ENCODE results near the gene TRABD.
"Not testable (repeated sequence)": the region's sequence is repeated elsewhere in the genome, so short reads cannot be mapped to it uniquely, and the experiment has no call there.

Gene TRABD

GRCh38 chr22:50189849-50190181 is 4.1 kb downstream of the TRABD start:
- FAIRE-seq = no peak

GRCh38 chr22:50190182-50190940 is 4.6 kb downstream of the TRABD start:
- no peak for FAIRE-seq

DNA sequence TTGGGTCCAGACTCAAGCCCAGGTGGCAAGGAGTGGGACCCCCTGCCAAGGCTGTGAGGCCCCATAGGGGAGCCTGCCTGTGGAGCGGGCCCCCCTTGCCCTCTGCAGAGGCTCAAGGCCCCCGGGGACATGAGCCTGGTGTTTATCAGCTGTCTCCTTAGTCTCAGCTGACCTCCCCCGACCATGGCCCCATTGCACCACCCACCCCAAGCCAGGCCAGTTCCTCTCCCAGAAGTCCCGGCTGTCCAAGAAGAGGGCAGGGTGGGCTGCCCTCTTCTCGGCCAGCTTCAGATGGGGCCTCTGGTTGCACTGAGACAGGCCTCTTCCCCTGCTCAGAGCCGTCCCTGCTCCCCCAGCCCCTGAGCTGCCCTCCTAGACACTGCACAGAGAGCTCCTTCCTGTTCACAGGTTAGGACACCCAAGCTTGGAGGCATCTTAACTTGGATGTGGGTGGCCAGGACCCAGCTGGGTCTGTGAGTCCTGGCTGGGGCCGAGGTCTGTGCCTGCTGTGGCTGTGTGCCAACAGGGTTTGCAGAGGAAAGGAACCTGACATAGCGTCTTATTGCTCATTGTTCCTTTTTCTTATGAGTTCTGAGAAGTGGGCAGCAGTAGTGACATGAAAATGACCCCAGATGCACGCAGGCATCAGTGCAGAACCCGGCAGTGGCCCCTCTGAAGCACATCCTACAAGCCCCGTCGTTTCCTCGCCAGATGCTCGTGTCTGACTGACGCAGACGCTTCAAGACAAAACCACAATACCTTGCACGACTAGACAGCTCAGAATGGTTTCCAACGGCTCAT is 5.4 kb downstream of the TRABD start:
- FAIRE-seq = no peak

GRCh38 chr22:50192436-50193204 is 6.9 kb downstream of the TRABD start:
- FAIRE-seq = no peak

DNA sequence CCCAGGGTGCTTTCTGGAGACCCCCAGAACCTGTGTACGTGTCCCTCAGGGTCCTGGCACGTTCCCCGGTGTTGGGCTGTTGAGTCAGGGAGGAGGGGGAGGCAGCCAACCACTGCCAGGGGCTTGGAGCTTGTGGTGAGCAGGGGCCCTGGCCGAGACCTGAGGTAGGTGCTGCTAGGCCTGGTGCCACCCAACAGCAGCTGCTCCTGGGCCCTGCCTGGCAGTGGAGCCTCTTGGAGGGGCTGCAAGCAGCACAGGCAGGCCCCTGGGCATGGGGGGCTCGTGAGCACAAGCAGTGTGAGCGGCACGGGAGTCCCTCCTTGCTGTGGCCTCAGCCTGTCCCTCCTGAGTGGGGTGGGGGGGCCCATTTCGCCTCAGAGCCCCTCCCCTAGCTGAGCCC is 7.9 kb downstream of the TRABD start:
- no peak for FAIRE-seq

DNA sequence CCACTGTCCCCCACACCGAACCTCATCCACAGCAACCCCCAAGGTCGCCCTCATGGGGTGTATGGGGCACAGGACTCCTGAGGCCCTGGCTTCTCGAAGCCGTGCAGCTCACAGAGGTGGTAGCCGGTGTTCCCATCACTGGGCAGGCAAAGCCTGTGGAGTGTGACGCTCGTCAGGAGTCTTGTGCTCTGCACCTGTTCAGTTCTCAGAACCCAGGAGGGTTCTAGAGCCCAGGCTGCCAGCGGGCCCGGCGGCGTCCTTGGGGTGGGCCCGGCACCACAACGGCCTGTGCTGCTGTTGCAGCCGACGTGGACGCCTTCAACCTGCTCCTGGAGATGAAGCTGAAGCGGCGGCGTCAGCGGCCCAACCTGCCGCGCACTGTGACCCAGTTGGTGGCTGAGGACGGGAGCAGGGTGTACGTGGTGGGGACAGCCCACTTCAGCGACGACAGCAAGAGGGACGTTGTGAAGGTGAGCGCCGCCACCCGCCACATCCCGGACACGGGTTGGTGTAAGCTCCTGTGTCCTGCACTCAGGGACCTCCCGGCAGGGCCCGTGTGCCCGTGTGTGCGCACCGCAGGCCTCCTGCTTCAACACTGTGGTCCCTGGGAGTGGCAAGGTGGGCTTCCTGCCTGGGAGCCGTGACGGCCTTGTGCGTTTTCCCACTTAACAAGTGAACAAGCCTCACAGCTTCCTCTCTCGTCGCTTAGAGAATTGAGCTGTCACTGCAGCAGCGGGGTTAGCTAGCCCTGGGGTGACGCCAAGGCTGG is 8.5 kb downstream of the TRABD start:
- no peak for FAIRE-seq

DNA sequence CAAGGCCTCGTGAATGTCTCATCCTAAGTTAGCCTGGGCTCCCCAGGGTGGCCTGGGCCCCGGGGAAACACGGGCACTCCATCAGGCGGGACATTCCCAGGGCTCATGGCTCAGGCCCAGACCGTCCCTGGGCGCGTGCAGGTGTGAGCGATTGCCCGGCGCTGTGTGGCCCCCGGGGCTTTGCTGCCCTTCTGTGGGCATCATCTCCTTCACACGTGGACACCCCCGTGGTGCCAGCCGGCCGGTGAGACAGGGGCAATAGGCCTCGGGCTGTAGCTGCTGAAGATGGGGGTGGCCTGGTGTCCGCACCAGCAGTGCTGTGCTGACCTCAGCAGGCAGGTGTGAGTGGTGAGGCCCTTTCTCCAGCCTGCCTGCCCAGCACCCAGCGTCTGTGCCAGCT is 10.5 kb downstream of the TRABD start:
- FAIRE-seq = no peak

GRCh38 chr22:50197000-50197800 is 11.5 kb downstream of the TRABD start:
- FAIRE-seq = no peak

- no peak for FAIRE-seq
Measured at GRCh38 chr22:50197856-50198623, 12.3 kb downstream of the TRABD start.

GRCh38 chr22:50198624-50199017 is 12.9 kb downstream of the TRABD start:
- no peak for FAIRE-seq

DNA sequence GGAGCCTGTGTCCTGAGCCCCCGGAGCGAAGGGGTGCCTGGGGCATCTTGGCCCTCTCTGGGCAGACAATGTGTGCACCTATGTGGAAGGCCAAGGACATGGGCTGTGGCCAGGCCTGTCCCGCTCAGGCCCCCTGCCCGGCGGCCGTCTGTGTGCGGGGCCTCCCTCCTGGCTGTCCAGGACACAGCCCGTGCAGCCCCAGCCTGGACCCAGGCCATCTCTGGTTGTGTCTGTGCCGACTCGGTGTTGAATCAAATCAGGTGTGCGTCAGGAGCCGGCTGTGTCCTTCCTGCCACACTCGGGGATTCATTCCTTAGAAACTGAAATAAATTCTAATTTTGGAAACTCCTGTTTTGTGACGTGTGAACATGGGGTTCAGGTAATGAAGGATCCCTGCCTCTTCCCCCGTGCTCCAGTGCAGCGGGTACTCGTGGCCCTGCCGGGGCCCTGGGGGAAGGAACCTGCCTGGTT is 13.6 kb downstream of the TRABD start:
- FAIRE-seq = no peak

DNA sequence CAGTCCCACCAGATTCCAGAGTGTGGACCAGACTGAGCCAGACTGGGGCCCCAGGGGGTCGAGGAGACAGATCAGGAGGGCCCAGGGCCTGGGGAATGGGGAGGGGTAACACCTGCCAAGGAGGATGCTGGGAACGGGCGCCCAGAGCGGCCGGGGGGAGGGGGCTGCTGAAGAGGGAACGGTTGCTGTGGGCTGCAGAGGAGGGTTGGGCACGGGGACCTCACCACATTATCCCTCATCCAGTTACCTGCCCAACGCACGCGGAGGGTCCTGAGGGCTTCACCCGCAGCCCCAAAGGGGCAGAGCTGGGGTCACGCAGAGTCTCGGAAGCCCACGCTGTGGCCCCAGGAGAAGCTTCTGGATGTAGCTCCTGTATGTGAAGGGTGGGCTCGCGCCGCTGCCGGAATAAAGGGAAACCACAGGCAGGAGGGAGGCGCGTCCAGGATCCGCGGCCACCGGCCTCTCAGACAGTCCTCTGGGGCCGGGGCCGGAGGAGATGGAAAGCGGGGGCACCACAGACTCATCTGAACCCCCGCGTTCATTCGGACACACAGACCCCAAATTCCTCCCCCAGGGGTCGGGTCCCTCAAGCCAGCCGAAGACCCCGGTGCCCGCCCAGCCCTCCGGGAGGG is 14.2 kb downstream of the TRABD start:
- FAIRE-seq = no peak

DNA sequence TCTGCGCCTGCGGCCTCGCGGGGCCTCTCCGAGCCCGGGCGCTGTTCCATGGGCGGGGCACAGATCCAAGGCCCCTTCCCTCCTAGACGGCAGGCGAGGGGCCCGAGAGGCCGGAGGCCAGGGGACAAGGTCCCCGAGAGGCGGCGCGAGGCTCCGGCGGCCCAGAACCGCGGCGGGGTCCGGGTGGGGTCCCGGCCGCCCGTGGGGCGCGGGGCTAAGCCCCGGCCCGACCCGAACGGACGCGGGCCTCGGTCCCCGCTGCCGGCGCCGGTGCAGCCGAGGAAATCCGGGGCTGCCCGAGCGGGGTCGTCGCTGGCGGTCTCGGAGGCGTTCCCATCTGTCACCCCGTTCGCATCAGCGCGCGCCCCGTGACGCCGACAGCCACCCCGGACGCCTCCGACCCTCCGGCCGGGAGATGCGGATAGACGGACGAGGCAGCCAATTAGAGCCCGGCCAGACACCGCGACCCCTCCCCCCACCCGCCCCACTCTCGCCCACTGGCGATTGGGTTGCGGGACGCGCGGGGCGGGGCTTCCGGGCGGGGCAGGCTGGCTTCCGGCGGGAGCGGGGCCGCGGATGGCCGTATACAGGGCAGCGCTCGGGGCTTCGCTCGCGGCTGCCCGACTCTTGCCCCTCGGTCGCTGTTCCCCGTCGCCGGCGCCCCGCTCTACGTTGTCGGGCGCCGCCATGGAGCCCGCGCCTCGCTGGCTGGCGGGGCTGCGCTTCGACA is 14.9 kb downstream of the TRABD start, which contains the start of gene SELENOO:
TSS of gene SELENOO (plus strand) at position 551 of the 730 bp plus-strand sequence. CDS start at position 577, 26 bp downstream.
- no peak for FAIRE-seq

DNA sequence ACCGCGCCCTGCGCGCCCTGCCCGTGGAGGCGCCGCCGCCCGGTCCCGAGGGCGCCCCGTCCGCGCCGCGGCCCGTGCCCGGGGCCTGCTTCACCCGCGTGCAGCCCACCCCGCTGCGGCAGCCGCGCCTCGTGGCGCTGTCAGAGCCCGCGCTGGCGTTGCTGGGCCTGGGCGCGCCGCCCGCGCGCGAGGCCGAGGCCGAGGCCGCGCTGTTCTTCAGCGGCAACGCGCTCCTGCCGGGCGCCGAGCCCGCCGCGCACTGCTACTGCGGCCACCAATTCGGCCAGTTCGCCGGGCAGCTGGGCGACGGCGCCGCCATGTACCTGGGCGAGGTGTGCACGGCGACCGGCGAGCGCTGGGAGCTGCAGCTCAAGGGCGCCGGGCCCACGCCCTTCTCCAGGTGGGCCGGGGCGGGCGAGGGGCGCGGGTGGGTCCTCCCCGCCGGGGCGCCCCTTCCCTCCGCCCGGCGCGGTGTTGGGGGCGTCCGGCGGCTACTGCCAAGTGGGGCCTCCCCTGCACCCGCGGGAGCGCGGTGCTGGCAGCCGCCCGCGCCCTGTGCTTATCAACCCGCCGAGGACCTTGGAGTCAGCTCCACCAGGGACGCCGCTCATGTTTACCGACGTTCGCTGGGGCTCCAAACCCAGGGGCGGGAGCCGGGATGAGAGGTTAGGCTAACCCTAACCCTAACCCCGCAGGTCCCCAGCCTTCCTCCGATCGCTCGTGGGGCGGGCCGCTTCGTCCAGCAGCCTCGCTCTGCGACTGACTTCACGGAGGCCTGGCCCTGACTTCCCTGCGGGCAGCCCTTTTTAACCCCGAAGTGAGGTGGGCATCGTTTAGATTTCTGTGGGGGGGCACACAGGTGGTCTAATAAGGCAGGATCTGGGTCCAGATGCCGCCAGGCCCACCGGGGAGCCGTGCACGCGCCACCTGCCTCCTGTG is 15.7 kb downstream of the TRABD start:
- no peak for FAIRE-seq

DNA sequence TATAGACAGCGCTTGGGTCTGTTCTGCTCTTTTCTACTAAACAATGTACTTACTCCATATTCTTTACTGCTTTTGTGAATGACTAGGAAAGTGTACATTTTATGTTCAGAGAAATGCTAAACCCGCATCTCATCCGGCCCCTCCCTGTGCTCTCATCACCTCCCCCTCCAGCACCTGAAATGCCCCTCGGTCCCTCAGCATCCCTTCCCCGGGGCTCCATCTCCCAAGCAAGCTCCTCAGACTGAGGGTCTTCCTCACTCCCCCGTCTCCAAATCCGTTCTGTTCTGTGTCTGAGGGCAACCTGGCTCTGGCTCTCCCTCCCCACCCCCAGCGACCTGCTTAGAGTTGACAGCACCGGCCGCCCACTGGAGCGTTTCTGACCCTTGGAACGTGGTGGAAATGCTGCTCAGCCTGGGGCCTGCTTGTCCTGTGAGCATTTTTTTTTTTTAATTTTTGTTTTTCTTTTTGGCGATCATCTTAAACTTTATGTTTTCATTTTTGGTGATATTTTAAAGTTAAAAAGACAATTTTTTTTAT is 16.5 kb downstream of the TRABD start:
- FAIRE-seq = no peak

DNA sequence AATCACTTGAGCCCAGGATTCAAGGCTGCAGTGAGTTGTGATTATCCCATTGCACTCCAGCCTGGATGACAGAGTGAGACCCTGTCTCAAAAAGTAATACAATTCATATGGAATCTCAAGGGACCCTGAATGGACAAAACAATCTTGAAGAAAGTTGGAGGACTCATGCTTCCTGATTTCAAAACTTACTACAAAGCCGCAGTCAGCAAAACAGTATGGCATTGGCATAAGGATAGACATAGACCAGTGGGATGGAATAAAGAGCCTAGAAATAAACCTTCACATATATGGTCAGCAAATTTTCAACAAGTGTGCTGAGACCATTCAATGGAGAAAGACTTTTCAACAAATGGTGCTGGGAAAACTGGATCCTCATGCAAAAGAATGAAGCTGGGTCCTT is 17.6 kb downstream of the TRABD start:
- FAIRE-seq = no peak

DNA sequence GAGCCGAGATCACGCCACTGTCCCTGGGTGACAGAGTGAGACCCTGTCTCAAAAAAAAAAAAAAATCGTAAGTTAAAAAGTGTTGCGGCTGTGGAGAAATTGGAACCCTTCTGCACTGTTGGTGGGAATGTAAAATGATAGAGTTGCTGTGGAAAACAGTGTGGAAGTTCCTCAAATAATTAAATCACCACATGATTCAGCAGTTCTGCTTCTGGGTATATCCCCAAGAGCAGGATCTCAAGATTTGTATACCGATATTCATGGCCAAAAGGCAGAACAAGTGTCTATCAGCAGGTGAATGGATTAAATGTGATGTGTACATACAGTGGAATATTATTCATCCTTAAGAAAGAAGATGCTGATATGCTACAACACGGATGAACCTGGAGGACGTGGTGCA is 18.9 kb downstream of the TRABD start:
- no peak for FAIRE-seq

DNA sequence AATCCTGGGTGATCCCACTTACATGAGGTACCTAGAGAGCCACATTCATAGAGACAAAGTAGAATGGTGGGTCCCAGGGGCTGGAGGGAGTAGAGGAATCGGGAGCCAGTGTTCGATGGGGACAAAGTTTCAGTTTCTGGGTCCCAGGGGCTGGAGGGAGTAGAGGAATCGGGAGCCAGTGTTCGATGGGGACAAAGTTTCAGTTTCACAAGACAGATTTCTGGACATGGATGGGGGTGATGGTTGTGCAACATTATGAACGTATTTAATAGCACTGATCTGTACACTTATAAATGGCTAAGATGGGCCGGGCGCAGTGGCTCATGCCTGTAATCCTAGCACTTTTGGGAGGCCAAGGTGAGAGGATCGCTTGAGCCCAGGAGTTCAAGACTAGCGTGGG is 19.3 kb downstream of the TRABD start:
- not testable (repeated sequence) for FAIRE-seq

Data from A204.1 (cell line).